HG02870 (cell line): ENCODE results near the gene EFNA5.
"Not testable (repeated sequence)": the region's sequence is repeated elsewhere in the genome, so short reads cannot be mapped to it uniquely, and the experiment has no call there.

Experiments
- ATAC-seq: cut with Tn5 transposase; IDR thresholded peaks from one replicate; pipeline ENCODE4 v1.9.1; 2021; ENCODE audit warnings: mild to moderate bottlenecking, moderate library complexity; ENCODE audit not compliant: unreplicated experiment

Gene EFNA5

DNA sequence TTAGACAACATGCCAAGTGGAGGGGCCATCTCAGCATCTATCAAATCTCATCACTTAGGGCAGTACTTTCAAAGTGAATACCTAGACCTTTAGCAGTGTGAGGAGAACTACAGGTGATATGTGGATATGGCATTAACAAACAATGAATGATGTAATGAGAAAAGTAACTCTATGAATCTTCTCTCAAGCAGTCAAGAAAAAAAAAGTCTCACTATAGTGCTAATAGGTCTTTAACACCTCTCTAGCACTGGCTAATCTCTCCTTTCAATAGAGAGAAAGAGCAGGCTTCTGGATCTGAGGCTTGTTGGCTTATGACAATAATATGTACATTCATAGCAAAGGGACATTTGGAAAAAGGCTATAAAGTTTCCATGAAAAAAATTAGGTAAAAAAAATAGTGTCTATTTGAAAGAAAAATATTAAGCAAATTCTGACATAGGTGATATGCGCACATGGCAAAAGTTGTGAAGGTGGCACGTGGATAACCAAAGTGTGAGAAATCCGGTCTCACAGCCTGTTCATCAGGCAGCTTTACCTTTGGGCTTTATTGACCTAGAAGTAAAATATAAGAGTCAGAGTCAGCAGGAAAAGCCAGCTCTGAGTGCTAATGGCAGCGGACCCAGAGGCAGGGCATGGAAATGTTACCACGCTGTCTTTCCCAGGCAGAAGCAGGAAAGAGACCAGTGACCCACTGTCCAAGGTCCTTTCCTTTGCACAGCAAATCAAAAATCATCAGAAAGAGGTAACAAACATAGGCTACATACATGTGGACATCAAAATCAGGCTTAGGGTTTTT, 203.4 kb downstream of the EFNA5 start:
- no peak for ATAC-seq

DNA sequence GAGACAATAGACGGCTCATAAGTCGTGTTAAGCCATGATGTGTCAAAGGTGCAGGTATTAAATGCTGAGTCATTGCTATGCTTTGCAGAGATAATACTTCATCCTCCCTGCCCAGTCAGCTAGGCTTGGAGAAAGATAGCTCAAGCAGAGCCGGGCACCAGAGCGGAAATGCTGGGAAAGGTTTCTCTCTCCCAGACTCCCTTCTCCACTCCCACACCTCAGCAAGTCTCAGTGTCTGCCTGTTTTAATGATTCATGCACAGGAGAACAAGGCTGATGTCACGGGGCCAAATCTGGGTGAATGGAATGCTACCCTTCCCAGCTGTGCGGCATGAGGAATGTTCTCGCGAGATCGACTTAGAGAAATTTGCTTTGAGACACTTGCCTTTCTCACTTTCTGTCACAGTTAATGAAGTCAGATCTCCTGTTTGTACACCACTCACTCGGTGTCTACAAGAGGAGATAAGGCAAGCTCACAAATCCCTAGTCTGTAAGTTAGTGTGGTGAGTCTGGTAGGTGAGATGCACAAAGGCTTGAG, 204.4 kb downstream of the EFNA5 start:
- ATAC-seq, result no peak

DNA sequence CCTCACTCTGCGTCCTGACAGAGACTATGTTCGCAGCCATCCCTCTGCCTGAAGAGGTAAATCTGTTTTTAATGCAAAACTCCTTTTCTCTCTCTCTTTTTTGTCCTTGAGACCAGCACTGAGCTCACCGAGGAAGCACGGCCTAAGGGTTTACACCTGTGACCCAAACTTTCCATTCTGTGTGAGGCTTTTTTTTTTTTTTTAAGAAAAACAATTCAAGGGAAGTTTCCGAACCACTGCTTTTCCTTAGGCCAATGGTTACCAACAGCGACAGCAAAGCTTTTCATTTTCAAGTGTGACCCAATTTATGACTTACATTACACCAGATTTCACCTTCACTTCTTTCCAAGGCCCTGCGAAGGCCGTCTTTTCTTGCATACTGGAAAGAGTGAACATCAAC, 205.9 kb downstream of the EFNA5 start:
- ATAC-seq, result no peak

DNA sequence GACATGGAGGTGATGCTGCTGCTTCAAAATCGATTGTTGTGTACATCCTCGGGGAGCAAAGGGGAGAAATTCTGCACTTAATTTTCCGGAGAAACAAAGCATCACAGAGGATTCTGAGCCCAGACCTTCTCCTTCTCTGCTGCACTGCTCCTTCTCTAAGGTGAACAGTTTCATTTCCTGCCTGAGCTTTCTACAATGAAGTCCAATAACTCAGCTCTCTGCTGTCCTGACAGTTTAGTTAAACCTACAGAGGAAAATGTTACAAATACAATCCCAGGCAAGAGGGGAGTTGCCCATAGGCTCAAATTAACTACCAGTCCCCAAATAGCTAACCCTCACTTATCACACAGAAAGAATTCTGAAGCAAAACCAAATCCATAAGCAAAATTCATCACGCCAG, 206.3 kb downstream of the EFNA5 start:
- no peak for ATAC-seq

DNA sequence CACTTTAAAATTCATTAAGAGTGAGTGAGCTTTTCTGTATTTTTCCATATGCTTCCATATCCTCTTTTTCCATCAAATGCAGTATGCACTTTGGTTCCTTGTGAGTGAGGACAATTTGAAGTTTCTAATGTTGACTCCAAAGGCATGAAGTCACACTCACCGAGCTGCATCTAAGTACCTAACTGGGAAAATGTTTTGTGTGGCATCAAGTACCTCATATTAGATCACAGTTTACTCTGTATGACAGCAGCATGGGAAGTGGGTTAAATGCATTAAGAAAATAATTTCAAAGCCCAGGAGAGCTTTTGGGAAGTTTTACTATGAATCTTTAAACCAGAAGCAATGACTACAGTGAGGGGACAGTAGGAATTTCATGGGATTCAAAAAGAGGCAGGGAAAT, 207.0 kb downstream of the EFNA5 start:
- ATAC-seq, result no peak

DNA sequence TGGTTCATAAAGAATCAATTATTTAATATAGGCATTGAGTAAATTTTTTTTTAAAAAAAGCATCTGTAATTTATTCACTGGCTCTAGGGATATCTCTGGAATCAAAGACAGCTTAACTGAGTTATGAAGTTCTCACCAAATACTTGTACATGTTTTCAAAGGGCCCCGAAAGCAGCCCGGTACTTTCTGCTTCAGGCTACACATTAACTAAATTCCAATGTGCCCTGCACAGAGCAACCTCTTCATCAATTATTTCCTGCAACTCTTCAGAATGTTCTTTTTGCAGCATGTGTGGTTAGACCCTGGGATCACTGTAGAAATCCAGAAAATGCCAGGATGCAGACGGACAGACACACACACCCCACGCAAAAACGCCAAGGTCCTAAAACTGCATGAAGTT, 209.0 kb downstream of the EFNA5 start:
- ATAC-seq, result no peak

DNA sequence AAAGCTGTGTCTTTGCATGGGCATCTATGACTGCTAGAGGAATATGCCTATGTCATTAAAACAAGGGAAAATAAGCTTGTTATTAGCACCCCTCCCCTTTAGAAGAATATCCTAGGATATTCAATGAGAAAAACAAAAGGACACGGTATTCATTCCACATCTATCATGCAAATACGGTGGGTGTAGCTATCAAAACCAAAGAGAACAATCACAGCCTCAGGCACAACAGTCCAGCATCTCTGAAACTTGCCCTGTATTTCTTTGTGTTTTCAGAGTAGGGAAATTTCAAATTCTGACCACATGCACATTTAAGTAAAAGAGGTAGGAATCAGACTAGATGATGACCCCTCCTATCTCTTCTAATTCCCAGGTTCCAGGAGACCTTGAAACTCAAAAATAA, 209.9 kb downstream of the EFNA5 start:
- no peak for ATAC-seq

DNA sequence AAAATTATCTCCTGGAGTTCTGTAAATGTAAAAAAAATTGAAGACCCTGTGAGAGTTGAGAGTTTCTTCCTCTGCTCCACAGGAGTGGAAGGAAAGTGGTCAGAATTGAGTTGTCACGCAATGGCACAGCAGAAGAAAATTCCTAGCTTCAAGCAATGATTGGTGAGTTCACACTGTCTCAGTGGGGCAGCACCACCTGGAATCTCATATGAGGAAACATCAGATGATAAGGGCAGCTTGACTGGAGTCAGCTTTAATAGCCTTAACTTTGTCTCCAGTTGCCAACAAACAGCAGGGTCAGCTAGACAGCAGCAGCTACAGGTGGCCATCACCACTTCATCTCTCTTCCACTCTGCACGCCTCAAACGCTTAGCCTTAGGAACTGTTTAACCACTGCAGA, 211.1 kb downstream of the EFNA5 start:
- no peak for ATAC-seq

DNA sequence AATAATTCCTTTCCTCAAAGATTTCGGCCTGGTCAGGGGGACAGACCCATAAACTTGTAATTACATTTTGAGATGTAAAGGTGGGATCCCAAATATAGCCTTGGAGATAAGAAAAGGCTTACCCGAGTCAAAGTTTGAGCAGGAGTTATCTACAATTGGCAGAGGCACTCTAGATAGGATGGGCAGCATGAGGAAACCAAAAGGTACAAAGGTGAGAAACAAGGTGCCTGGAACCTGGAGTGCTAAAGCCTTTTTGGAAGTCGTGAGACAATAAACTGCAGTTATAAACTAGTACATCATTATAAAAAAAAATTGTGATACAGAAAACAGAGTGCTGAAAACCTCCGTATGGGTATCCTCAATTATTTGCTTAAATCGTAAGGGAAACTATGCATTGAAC, 212.4 kb downstream of the EFNA5 start:
- ATAC-seq, result no peak

DNA sequence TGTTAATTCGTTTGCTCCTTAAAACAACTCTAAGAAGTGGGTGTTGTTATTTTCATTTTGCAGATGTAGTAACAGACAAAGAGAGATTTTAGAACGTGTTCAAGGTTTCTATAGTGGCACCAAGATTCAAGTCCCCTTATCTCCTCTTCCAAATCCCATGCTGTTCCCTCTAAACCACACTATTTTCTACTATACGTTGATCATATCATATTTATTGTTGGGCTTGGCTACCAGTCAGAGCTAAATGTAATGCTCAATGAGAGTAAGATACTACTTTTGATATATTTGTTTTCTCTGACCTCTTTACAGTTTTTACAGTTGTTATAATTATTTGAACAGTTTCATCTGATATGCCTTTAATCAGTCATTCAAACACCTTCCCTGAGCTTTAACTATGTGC, 212.9 kb downstream of the EFNA5 start:
- no peak for ATAC-seq

DNA sequence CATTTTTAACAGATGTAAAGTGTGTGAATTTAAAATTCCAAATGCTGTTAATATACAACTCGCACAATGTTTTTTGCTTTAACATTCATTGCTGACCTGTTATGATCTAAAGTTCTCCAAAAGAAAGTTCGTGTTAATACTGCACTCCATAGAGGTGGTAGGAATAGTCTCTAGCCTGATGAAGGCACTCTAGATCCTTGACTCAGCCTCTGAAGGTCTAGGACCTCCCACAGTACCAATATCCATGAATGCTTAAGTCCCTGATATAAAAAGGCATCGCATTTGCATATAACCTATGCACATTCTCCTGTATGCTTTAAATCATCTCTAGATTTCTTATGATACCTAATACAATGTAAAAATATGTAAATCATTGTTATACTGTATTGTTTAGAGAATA, 213.6 kb downstream of the EFNA5 start:
- ATAC-seq, result no peak

DNA sequence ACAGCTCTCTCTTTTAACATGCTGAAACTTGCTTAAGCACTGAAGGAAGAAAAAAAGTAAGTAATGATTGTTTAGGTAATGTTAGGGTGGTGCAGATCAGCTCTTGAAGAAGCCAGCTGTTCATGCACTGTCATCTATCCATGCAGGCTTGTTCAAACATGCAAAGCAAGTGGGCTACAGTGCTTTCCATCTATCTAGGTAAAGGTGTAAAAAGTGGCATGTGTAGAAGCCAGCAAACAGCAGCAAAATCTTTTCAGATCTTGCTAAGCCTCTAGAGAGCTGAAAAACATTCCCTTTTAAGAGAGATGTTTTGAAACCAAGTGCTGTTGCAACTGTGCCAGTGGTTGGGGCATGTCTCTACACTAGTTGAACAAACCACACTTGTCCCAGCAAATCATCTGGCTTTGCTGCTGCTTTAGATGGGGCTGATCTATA, 214.4 kb downstream of the EFNA5 start:
- ATAC-seq, result peak; percentile 77

DNA sequence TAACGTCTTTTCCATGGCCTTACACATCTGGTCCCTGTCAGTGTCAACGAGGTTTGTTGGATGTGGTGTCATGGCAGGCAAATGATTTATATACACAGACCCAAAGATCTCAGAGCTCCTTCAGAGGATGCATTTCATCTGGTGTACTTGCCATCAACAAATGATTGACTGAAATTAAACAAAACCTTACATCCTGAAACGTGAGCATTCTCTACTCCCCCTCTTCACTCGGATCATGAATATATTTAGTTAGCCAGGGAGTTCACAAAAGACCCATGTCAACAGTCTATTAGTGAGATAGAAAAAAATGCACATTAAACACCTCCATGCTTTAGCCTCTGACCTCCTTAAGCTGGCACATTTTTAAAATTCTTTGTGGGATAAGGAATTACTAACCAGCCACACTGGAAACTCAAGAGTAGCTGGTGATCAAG, 215.6 kb downstream of the EFNA5 start:
- ATAC-seq, result no peak

DNA sequence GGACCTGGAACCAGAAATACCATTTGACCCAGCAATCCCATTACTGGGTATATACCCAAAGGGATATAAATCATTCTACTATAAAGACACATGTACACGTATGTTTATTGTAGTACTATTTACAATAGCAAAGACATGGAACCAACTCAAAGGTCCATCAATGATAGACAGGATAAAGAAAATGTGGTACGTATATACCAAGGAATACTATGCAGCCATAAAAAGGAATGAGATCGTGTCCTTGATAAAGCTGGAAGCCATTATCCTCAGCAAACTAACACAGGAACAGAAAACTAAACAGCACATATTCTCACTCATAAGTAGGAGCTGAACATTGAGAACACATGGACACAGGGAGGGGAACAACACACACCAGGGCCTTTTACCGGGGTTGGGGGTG, 218.9 kb downstream of the EFNA5 start:
- not testable (repeated sequence) for ATAC-seq

DNA sequence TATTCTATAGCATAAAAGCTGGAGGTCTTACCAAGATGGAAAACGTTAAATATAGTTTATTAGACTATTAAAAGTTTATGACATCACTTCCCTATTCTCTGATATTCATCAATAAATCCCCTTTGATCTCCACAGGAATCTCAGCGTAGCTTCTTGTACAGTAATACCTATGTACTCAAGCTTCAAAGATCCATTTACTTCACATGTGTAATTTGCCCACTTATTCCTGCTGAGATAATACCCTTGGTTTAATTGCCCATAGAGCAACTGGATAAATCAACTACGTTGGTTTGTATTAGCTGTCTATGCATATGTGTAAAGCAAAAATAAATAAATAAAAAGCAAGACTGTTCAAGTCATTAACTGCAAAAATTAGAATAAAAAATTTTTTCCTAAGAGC, 219.7 kb downstream of the EFNA5 start:
- no peak for ATAC-seq

DNA sequence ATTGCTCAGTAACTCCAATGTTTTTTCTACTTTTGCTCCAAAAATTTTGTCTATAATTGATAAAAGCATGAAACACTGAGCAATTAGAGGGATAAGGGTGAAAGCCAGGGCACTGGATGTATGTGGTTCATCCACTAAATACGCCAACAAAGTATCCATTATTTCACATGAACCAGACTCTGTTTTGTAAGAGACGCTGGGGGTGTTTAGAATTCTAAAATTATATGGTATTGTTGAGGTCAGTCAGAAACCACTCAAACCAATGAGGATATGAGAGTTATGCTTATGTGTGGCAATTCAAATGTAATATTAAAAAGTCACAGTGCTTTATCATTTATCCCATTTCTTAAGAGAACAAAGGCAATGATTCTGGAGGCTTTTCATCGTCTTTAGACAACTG, 220.2 kb downstream of the EFNA5 start:
- ATAC-seq, result no peak

DNA sequence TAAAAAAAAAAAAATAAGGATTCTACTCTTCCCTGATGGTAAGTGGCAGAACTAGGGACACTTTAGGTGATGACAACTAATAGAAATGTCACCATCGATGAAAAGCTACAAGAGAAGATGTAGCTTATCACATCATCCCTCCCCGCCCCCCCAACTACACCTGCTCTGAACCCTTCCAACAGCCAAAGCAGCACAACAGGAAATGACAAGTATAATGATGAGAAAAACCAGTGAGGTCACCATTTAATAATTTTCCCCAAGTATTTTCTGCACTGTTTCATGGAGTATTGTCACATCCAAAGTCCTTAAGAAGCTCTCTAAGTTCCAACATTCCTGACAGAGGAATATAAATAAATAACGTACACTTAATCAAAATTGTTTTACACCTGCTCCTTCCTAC, 221.4 kb downstream of the EFNA5 start:
- ATAC-seq, result no peak

DNA sequence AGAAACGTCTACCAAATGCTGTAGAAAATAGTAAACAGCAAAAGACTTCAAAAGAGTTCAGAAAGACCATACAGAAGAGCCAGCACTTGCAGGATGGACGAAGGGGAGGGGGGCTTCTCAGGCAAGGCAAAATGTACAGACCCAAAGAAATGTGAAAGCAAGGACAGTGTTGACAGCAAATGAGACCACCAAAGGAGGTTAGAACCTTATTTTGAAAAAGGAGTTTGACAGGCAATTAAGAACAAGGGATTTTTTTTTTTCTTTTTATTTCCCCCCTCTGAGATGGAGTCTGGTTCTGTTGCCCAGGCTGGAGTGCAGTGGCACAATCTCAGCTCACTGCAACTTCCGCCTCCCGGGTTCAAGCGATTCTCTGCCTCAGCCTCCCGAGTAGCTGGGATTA, 223.2 kb downstream of the EFNA5 start:
- no peak for ATAC-seq

DNA sequence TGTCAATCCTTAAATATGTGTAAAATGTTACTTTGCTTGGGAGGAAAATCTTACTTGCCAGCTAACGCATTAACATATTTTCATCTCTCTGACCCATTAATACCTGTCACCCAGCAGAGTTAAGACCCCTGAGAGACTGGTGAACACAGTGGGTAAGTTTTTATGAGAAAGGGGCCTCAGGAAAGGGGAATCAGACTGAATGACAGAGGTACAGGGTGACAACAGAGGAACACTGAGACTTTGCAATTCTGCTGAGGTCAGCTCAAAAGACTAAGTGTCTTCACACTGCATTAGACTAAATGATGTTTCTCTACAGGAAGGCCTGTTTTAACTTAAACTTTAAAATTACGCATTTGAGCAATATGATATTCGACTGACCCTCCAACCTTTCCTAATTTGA, 223.8 kb downstream of the EFNA5 start:
- no peak for ATAC-seq

DNA sequence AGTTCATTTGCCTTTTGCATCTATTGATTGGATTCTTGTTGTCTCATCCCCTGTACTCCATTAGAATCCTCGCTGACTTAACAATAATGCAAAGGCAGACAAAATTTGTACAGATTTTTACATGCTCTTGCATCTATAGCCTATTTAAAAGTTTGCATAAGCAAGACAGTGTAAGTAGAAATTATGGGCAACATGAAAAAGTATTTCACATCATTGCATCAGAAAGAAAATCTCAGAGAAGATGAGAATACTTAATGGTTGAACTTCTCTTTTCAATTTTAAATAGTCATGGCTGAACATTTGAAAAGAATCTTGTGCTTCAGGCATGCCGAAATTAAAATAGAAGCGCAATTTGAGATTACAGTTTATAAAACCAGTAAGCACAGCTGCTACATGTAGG, 226.4 kb downstream of the EFNA5 start:
- ATAC-seq, result no peak

DNA sequence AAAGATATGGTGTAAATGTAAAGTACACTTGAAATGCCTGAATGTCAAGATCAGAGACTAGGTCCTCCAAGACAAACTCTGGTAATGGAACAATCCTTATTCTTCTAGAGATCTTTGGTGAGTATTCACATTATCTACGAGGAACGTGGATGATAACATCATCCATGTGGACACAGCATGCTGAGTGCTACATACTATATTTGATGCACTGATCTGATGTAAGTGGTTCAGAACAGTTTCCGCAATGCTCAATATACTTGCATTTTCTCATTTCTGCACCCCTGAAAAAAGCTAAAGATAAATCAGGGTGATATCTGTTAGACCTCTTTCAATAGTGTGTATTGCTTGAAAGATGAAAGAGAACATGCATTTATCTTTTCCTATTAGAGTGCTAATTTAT, 226.8 kb downstream of the EFNA5 start:
- no peak for ATAC-seq

DNA sequence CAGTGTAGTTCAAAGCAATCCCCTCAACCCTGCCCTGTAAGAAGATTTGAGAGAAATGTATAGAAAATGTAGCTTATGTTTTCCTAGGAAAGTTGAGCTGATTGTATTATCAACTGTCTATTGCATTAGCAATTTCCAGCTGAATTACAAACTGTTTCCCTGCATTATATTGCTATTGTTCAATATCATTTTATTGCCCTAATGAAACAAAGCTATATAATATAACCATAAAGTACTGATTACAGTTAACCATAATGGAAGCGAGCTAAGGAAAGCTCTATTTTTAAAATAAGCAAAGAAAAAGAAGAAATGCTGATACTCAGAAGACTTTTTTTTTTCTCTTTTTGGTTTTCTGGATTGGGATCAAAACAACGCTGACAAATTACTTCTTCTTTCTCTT, 228.3 kb downstream of the EFNA5 start:
- no peak for ATAC-seq

DNA sequence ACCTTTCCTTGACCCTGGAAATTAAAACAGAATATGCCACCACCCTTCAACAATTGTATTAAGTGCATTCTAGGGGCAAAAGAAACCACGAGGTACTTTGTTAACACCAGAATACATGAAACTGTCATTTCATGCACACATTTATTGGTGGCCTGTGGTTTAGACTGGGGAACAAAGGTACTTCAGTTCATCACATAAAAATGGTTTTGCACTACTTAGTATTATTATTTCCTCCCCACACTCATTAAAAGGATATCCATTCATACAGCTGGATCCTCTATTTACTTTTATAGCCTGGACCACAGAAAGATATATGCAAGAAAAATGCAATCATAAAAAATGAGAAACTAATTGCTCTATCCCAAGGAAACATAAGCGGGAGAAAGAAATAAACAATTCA, 230.9 kb downstream of the EFNA5 start:
- no peak for ATAC-seq
